LNCaP clone FGC (cell line): ENCODE data around the gene ARL8A.

Source experiments
- DNase-seq: peaks from one replicate; pipeline ENCODE4 v3.0.0-alpha.2; 2011; ENCODE audit warnings: low read depth
- H3K4me3 ChIP-seq: 2 replicates; pipeline ENCODE4 v1.5.1; 2011; ENCODE audit warnings: mild to moderate bottlenecking, low read depth, low read length, control low read depth
- CTCF ChIP-seq: IDR thresholded peaks from 2 replicates; pipeline ENCODE4 v1.5.1; 2012; ENCODE audit warnings: mild to moderate bottlenecking; ENCODE audit not compliant: control insufficient read depth, insufficient read depth; ENCODE audit errors: extremely low read depth

ARL8A gene

GRCh38 chr1:202127061-202127460, 17.5 kb downstream of the ARL8A start:
- TF ChIP-seq CTCF, result no peak
- H3K4me3 ChIP-seq, result no peak overlapping the region
- DNase-seq, result no peak

GRCh38 chr1:202126426-202126825, 18.1 kb downstream of the ARL8A start:
- H3K4me3 ChIP-seq, result no peak overlapping the region
- TF ChIP-seq CTCF, result no peak
- no peak for DNase-seq

GRCh38 chr1:202125611-202126010, 18.9 kb downstream of the ARL8A start:
- no peak for DNase-seq
- no peak for TF ChIP-seq CTCF
- no peak overlapping the region for H3K4me3 ChIP-seq

GRCh38 chr1:202124142-202124541, 20.4 kb downstream of the ARL8A start:
- TF ChIP-seq CTCF, result no peak
- no peak overlapping the region for H3K4me3 ChIP-seq
- no peak for DNase-seq

- no peak overlapping the region for H3K4me3 ChIP-seq
- no peak for DNase-seq
- TF ChIP-seq CTCF, result no peak
Observed at GRCh38 chr1:202123336-202123813, 21.2 kb downstream of the ARL8A start.

GRCh38 chr1:202122639-202123335, 21.8 kb downstream of the ARL8A start, which contains the start of gene GPR37L1:
Gene GPR37L1 (plus strand): TSS chr1:202122917. CDS start chr1:202122964, 47 bp downstream.
- TF ChIP-seq CTCF, result peak; percentile 65
- no peak within 1 kb of the TSS for H3K4me3 ChIP-seq
- DNase-seq, result no peak

GRCh38 chr1:202121006-202121405, 23.5 kb downstream of the ARL8A start:
- no peak overlapping the region for H3K4me3 ChIP-seq

More at GRCh38 chr1:202121006-202121405, 23.5 kb downstream of the ARL8A start:
- no peak for TF ChIP-seq CTCF
- DNase-seq, result no peak
